NCI-H128 (cell line): ENCODE data around the gene KMT2B.

ENCODE experiments used
- DNase-seq: peaks from one replicate; lab custom pipeline; 2025; ENCODE audit not compliant: unreplicated experiment; lab: John Stamatoyannopoulos, UW

Gene KMT2B

GRCh38 chr19:35741203-35741515 lies 23.4 kb downstream of the KMT2B start:
- DNase-seq = no peak

DNA sequence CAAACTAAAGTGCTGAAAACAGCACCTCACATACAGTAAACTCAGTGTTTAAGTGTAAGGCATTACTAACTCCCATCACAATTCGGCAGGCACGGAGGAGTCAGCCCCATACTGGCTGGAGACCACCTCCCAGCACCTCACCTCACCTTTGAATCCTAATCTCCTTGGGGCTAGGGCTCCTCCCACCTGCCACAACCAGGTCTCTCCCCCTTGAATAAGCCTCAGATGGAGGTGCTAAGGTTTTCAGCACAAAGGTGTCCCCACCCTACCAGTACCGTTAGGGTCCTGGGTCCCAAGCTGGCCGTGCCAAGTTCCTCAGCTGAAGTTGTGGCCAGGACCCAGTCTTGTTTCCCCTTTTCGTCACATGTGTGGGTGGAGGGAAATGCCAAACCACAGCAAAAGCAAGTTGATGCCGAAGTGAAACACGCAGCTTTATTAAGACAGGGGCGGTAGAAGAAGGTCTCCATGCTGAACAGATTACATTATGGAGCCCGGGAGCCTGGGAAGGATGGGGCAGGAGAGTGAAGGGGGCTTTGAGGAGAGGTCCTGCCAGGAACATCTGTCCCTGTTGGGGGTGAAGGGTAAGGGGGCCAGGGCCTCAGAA lies 24.4 kb downstream of the KMT2B start, which contains the start of gene IGFLR1:
TSS of gene IGFLR1 (minus strand) at position 332 of the 604 bp plus-strand sequence. CDS start 1,272 bp downstream, outside the sequence.
- DNase-seq = no peak

DNA sequence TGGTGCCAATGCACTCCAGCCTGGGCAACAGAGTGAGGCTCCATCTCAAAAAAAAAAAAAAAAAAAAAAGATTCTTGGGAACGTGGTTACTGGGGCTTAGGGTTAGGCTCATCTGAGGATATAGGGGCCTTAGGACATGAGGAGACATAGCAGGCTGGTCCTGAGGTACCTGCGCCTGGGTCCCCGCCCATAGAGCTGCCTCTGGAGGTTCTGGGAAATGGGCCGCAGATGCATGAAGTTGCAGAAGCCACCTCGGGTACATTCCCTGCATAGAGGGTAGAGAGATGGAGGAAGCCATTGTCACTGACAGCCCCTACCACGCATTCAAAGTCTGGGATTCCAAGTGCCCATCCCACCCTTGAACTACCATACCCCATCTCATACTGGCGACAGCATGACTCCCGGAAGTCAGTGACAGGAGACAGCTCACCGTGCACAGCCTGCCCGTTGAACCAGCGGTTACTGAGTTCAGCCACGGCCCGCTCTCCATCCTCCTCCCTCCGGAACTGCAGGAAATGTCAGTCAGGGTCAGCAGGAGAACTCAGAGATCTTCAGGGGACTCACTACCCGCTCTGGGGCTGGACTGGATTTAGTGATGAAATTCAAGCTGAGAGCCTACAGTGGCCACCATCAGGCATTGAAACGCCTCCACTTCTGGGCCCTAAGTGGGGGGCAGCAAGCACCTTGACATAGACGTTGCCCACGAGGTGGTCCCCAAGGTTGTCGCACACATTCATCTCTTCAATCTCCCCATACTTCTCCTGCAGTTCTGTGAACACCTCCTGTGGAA lies 26.0 kb downstream of the KMT2B start:
- no peak for DNase-seq

- peak; percentile 89 for DNase-seq
Observed at GRCh38 chr19:35744430-35745327, 26.9 kb downstream of the KMT2B start.

- peak; percentile 98 for DNase-seq
Observed at GRCh38 chr19:35745328-35746086, 27.7 kb downstream of the KMT2B start, which contains the start of the genes PSENEN and U2AF1L4. PSENEN (plus strand) TSS chr19:35745651; CDS start chr19:35745931, 280 bp downstream. U2AF1L4 (minus strand) TSS chr19:35745418; CDS start chr19:35745391, 27 bp downstream.

DNA sequence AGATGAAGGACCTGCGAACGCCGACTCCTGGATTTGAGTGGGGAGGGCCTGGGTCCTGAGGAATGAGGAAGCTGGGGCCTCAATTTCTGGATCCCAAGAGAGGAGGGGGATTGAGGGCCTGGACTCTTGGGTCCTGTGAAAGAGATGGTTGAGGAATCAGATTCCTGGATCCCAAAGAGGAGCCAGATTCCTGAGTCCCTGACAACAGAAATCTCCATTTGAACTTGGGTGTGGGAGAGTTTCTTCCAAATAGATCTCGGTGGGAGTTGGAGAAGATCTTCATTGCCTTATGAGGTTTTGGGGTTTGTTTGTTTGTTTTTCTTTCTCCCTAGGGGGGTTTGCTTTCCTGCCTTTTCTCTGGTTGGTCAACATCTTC lies 28.3 kb downstream of the KMT2B start:
- DNase-seq = no peak

- no peak for DNase-seq
Observed at GRCh38 chr19:35746531-35746930, 28.7 kb downstream of the KMT2B start.

- peak; percentile 98 for DNase-seq
Observed at GRCh38 chr19:35748106-35749020, 30.6 kb downstream of the KMT2B start, which contains the start of gene LIN37. LIN37 (plus strand) TSS chr19:35748576; CDS start chr19:35748725, 149 bp downstream.

GRCh38 chr19:35750167-35750566 lies 32.4 kb downstream of the KMT2B start:
- no peak for DNase-seq

GRCh38 chr19:35751839-35752745 lies 34.3 kb downstream of the KMT2B start:
- DNase-seq = no peak

- DNase-seq = no peak
Observed at GRCh38 chr19:35752746-35753350, 35.0 kb downstream of the KMT2B start.

DNA sequence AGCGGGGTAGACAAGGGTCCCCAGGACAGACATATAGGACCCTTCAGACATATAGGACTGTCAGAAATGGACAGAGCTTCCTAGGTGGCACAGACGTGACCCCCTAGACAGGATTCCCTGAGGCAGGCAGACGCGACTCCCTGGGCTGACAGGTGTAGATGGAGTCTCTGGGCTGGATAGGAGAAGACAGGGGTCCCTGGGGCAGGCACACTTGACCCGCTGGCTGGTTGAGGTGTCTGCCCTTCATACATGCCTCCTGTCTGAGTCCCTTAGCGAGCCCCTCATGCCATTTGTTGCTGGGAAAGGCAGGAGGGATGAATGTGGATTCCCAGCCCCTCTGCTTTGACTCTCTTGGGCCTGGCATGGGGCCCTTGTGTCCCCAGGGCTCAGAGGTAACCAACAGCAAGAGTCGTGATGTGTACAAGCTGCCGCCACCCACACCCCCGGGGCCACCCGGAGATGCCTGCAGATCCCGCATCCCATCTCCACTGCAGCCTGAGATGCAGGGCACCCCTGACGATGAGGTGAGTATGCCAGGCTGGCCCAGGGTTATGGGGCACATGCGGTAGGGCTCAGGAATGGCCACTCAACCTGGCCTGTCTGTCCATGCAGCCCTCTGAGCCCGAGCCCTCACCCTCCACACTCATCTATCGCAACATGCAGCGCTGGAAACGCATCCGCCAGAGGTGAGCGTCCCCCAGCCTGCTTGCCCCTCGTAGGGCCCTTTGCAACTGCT lies 36.0 kb downstream of the KMT2B start:
- no peak for DNase-seq

DNA sequence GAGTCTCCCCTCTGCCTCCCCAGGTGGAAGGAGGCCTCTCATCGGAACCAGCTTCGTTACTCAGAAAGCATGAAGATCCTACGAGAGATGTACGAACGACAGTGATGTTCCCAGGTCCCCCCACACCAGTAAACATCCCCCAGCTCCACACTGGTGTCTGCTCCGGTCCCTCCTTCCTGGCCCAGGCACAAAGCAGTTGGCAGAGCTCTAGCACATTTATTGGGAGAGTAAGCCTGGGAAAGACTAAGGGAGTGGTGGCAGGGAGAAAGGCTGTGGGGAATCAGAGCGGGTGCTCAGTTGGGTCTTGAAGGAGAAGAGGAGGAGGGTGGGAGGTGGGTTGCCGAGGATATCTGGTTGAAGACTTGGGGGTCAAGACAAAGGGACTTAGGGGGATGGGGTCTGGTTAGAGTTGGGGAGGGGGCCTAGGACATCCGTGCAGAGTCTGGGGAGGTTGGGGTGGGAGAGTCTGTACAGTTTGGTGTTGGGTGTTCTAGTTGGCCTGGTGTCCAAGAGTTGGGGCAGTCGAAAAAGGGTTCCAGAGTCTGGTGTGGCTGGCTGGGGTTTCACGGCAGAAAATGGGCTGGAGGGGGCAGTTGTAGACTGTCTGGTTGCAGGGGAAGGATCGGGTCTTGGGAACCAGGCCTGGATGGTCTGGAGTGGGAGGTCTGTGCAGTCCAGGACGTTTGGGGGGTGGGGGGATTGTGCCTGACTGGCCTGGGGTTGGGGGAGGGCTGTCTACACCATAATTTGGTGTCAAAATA lies 36.7 kb downstream of the KMT2B start:
- no peak for DNase-seq

DNA sequence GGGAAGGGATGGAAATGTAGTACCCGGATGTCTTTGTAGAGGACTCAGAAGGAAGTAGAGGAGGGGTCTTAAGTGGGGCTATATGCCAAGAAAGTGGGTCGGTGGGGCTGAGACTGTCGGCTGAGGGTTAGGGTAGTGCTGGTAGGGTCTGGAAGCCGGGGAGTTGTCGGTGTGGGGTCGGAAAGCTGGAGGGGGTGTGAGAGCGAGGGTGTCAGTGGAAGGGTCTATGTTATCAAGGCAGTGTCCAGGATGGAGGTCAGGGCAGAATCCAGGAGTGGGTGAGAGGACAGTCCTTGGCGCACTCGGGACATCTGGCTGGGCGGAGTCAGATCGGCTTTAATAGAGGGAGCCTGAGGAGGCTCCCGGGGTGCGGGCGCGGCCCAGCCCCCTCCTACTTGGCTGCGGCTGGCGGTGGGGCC lies 37.3 kb downstream of the KMT2B start:
- DNase-seq = no peak

GRCh38 chr19:35755550-35756376 lies 38.0 kb downstream of the KMT2B start:
- DNase-seq = no peak
